Measurements from ENCODE around the gene PARD6G. TPM values are rescaled to one million over a fixed set of nuclear protein-coding genes. Genes with fewer than 3 reads are reported as not detected.

PARD6G gene
- total RNA-seq, 3 donors from 2014 or later: 0.58 to 8.5 (median 2.0) TPM

DNA sequence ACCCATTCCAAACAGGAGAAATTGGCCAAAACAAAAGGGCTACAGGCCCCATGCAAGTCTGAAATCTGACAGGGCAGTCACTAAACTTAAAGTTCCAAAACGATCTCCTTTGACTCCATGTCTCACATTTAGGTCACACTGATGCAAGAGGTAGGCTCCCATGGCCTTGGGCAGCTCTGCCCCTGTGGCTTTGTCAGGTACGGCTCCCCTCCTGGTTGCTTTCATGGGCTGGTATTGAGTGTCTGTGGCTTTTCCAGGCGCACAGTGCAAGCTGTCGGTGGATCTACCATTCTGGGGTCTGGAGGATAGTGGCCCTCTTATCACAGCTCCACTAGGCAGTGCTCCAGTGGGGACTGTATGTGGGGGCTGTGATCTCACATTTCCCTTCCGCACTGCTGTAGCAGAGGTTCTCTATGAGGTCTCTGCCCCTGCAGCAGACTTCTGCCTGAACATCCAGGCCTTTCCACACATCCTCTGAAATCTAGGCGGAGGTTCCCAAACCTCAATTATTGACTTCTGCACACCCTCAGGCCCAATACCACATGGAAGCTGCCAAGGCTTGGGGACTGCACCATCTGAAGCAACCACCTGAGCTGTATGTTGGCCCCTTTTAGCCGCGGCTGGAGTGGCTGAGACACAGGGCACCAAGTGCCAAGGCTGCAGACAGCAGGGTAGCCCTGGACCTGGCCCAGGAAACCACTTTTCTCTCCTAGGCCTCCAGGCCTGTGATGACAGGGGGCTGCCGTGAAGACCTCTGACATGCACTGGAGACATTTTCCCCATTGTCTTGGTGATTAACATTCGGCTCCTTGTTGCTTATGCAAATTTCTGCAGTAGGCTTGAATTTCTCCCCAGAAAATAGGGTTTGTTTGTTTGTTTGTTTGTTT, 28.7 kb downstream of the PARD6G start:
- intact Hi-C loops (cut with DNase I, micrococcal nuclease): no loop called here
- TF ChIP-seq, protein P1, sequence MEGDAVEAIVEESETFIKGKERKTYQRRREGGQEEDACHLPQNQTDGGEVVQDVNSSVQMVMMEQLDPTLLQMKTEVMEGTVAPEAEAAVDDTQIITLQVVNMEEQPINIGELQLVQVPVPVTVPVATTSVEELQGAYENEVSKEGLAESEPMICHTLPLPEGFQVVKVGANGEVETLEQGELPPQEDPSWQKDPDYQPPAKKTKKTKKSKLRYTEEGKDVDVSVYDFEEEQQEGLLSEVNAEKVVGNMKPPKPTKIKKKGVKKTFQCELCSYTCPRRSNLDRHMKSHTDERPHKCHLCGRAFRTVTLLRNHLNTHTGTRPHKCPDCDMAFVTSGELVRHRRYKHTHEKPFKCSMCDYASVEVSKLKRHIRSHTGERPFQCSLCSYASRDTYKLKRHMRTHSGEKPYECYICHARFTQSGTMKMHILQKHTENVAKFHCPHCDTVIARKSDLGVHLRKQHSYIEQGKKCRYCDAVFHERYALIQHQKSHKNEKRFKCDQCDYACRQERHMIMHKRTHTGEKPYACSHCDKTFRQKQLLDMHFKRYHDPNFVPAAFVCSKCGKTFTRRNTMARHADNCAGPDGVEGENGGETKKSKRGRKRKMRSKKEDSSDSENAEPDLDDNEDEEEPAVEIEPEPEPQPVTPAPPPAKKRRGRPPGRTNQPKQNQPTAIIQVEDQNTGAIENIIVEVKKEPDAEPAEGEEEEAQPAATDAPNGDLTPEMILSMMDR (IDR thresholded peaks at IDR 0.05): no peak

DNA sequence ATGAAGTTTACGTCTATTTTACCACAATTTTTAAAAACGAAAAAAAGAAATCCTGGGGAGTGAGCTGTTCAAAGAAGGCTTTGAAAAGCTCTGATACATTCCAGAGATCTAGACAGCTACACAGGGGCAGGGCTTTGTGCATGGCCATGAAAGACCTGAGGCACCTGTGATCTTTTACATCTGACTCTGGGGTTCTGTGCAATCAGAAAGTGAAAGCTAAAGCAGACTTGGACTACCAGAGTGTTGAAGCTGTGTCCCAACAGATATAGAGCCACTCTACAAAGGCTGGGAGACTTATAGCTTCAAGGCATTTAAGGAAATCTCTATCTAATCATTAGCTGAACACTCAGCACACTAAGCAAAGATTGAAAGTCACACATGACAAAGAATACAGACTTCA, 34.1 kb downstream of the PARD6G start:
- intact Hi-C loops (cut with DNase I, micrococcal nuclease): no loop called here
- Histone ChIP-seq H3K4me3 (no peak overlapping the region), H3K36me3 (ENCODE audit: low read depth) (no peaks in the 10 kb centered on the region), H3K9me3 (no peaks in the 10 kb centered on the region), H3K4me1 (ENCODE audit: low read depth) (no peaks in the 10 kb centered on the region)
- no peak for DNase-seq
- TF ChIP-seq, protein P1 (IDR thresholded peaks at IDR 0.05): no peak
- no peak for ATAC-seq

More for the DNA sequence above, 28.7 kb downstream of the PARD6G start:
- ATAC-seq: no peak
- Histone ChIP-seq H3K9me3 (no peaks in the 10 kb centered on the region), H3K36me3 (ENCODE audit: low read depth) (no peaks in the 10 kb centered on the region), H3K4me1 (ENCODE audit: low read depth) (no peaks in the 10 kb centered on the region), H3K4me3 (no peak overlapping the region)
- DNase-seq: no peak

DNA sequence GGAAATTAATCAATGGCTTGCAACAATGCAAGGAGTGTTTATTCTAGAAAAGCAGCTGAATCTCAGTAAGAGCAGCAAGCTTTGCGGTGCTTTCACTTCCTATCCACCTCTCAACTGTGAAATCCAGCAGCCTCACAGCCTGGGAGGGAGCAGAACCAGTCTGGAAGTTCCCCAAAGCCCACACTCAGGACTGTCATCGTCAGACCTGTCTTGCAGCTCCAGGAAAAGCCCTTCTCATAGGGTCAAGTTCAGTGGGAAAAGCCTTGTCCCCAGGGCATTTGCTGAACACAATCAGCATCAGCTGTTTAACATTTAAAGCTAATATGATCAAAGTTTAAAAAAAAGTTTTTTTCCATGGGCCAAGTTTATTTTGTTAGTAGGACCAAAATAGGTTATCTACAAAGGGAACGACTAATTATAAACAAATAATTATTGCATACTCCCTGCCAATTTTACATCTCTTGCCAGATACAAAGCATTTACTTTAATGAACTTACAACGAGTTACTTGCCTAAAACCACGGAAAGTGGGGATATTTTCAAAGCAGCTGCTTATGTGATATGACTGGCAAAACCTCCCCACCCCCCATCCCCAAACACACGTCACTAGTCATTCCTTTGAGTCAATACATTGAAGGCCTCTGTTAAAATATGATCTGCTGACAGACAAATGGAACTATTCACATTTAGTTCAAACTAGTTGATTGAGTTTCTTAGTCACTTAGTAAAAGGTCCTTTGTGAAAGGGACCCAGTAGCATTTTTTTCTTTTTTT, 36.8 kb downstream of the PARD6G start:
- TF ChIP-seq, protein P1 (IDR thresholded peaks at IDR 0.05): no peak
- Histone ChIP-seq H3K4me3 (no peak overlapping the region), H3K9me3 (no peaks in the 10 kb centered on the region), H3K4me1 (ENCODE audit: low read depth) (no peaks in the 10 kb centered on the region), H3K36me3 (ENCODE audit: low read depth) (no peaks in the 10 kb centered on the region)
- DNase-seq (no peak), ATAC-seq (no peak)
- intact Hi-C loops (cut with DNase I, micrococcal nuclease): no loop called here

DNA sequence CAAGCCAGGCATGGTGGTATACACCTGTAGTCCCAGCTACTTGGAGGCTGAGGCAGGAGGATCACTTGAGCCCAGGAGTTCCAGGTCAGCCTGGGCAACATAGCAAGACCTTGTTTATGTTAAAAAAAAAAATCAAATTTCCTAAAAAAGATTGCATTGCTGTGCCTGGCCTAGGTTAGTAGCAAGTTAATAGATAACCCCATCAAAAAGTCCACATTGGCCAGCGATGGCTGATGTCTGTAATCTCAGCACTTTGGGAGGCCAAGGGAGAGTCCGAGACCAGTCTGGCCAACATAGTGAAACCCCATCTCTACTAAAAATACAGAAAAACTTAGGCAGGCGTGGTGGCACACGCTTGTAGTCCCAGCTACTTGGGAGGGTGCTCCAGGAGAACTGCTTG, 38.7 kb downstream of the PARD6G start:
- TF ChIP-seq, protein P1 (IDR thresholded peaks at IDR 0.05): no peak
- Histone ChIP-seq H3K4me3 (no peak overlapping the region), H3K4me1 (ENCODE audit: low read depth) (no peaks in the 10 kb centered on the region), H3K9me3 (no peaks in the 10 kb centered on the region), H3K36me3 (ENCODE audit: low read depth) (no peaks in the 10 kb centered on the region)
- ATAC-seq: no peak
- DNase-seq: no peak
- intact Hi-C loops (cut with DNase I, micrococcal nuclease): no loop called here

DNA sequence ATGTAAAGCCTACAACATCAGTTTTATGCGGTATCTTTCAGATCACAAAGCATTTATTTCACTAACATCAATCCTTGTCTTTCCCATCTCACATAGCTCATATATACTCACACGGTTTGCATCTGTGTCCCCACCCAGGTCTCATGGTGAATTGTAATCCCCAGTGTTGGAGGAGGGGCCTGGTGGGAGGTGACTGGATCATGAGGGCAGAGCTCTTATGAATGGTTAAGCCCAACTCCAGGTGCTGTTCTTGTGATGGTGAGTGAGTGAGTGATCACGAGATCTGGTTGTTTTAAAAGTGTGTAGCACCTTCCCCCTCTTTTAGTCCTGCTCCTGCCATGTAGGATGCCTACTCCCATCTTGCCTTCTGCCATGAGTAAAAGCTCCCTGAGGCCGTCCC, 42.0 kb downstream of the PARD6G start:
- Histone ChIP-seq H3K9me3 (no peaks in the 10 kb centered on the region), H3K4me3 (no peak overlapping the region), H3K36me3 (ENCODE audit: low read depth) (no peaks in the 10 kb centered on the region), H3K4me1 (ENCODE audit: low read depth) (no peaks in the 10 kb centered on the region)
- TF ChIP-seq, protein P1 (IDR thresholded peaks at IDR 0.05): no peak
- no peak for ATAC-seq
- no peak for DNase-seq
- intact Hi-C loops (cut with DNase I, micrococcal nuclease): no loop called here

All from mucosa of descending colon (tissue), 3 donors.